MM.1S (cell line): ENCODE data around the gene ANKRD66.
"Not testable (repeated sequence)": the region's sequence is repeated elsewhere in the genome, so short reads cannot be mapped to it uniquely, and the experiment has no call there.

ENCODE experiments used
- DNase-seq: peaks from one replicate; pipeline ENCODE4 v3.0.0-alpha.2; 2015
- H2AFZ ChIP-seq: fragments of 300-600 bp; sonication (generic); 2 replicates; pipeline ENCODE4 v1.6.0; 2016; ENCODE audit warnings: antibody characterized with exemption, low read length
- H3F3A ChIP-seq: fragments of 300-600 bp; sonication (generic); 2 replicates; pipeline ENCODE4 v1.6.1; 2016; ENCODE audit warnings: mild to moderate bottlenecking, antibody characterized with exemption, low read length, moderate library complexity, mixed read lengths; ENCODE audit not compliant: insufficient read depth
- H3K27ac ChIP-seq: fragments of 300-600 bp; sonication (generic); 2 replicates; pipeline ENCODE4 v1.5.1; 2016; ENCODE audit warnings: mild to moderate bottlenecking, low read length
- H3K27me3 ChIP-seq: fragments of 300-600 bp; sonication (generic); replicated peaks from 2 replicates; pipeline ENCODE4 v1.6.0; 2016; ENCODE audit warnings: low read length; ENCODE audit not compliant: insufficient read depth
- H3K36me3 ChIP-seq: fragments of 300-600 bp; sonication (generic); replicated peaks from 2 replicates; pipeline ENCODE4 v1.6.1; 2016; ENCODE audit warnings: mild to moderate bottlenecking, low read length, mixed read lengths; ENCODE audit not compliant: insufficient read depth
- H3K4me1 ChIP-seq: fragments of 300-600 bp; sonication (generic); 2 replicates; pipeline ENCODE4 v1.6.1; 2016; ENCODE audit warnings: low read length, mixed read lengths
- H3K4me2 ChIP-seq: fragments of 300-600 bp; sonication (generic); 2 replicates; pipeline ENCODE4 v1.6.0; 2016; ENCODE audit warnings: low read depth, low read length
- H3K4me3 ChIP-seq: fragments of 300-600 bp; sonication (generic); 2 replicates; pipeline ENCODE4 v1.5.1; 2016; ENCODE audit warnings: low read length, mixed read lengths
- H3K79me2 ChIP-seq: fragments of 300-600 bp; sonication (generic); 2 replicates; pipeline ENCODE4 v1.6.1; 2016; ENCODE audit warnings: mixed run types, low read length, mixed read lengths
- H3K9ac ChIP-seq: fragments of 300-600 bp; sonication (generic); 2 replicates; pipeline ENCODE4 v1.6.1; 2016; ENCODE audit warnings: low read length, mixed read lengths
- H3K9me2 ChIP-seq: fragments of 300-600 bp; sonication (generic); replicated peaks from 2 replicates; pipeline ENCODE4 v1.6.1; 2016; ENCODE audit warnings: mild to moderate bottlenecking, low read length, mixed read lengths; ENCODE audit not compliant: insufficient read depth
- H3K9me3 ChIP-seq: fragments of 300-600 bp; sonication (generic); replicated peaks from 2 replicates; pipeline ENCODE4 v1.6.1; 2016; ENCODE audit warnings: mild to moderate bottlenecking, low read length, mixed read lengths; ENCODE audit not compliant: insufficient read depth
- H4K20me1 ChIP-seq: fragments of 300-600 bp; sonication (generic); 2 replicates; pipeline ENCODE4 v1.6.1; 2016; ENCODE audit warnings: mild to moderate bottlenecking, low read length, moderate library complexity, mixed read lengths; ENCODE audit not compliant: insufficient read depth
- CTCF ChIP-seq: fragments of 300-600 bp; sonication (generic); IDR thresholded peaks from 2 replicates; pipeline ENCODE4 v1.5.1; 2016; ENCODE audit warnings: antibody characterized with exemption, low read length, mixed read lengths
- EZH2 ChIP-seq: fragments of 300-600 bp; sonication (generic); optimal IDR thresholded peaks from 2 replicates; pipeline ENCODE3; 2017; ENCODE audit warnings: low read depth, mild to moderate bottlenecking, antibody characterized with exemption, low read length, mixed read lengths
- EZH2phosphoT487 ChIP-seq: fragments of 300-600 bp; sonication (generic); IDR thresholded peaks from 2 replicates; pipeline ENCODE4 v1.6.1; 2018; ENCODE audit warnings: antibody characterized with exemption, low read length

Gene ANKRD66

GRCh38 chr6:46758960-46759753, 12.4 kb downstream of the ANKRD66 start:
- no peaks in the 10 kb centered on the region for H3K4me1 ChIP-seq
- H3K9me2 ChIP-seq: no peaks in the 10 kb centered on the region

GRCh38 chr6:46760925-46761324, 14.2 kb downstream of the ANKRD66 start:
- no peaks in the 10 kb centered on the region for H3K9me2 ChIP-seq
- H3K9ac ChIP-seq: no peak overlapping the region
- no peak overlapping the region for H2AFZ ChIP-seq
- no peaks in the 10 kb centered on the region for H3K4me1 ChIP-seq
- no peaks in the 10 kb centered on the region for H3F3A ChIP-seq
- no peaks in the 10 kb centered on the region for H3K36me3 ChIP-seq
- no peak for TF ChIP-seq EZH2phosphoT487
- TF ChIP-seq CTCF: no peak
- TF ChIP-seq EZH2: no peak
- H3K4me3 ChIP-seq: no peak overlapping the region
- H4K20me1 ChIP-seq: no peaks in the 10 kb centered on the region
- DNase-seq: no peak
- H3K27ac ChIP-seq: no peak overlapping the region
- no peak overlapping the region for H3K4me2 ChIP-seq
- H3K27me3 ChIP-seq: no peaks in the 10 kb centered on the region
- H3K9me3 ChIP-seq: no peaks in the 10 kb centered on the region
- H3K79me2 ChIP-seq: no peaks in the 10 kb centered on the region

More at GRCh38 chr6:46758960-46759753, 12.4 kb downstream of the ANKRD66 start:
- Histone ChIP-seq H3K4me2 (no peak overlapping the region), H3K27me3 (no peaks in the 10 kb centered on the region), H4K20me1 (no peaks in the 10 kb centered on the region), H3K9ac (no peak overlapping the region), H3K79me2 (no peaks in the 10 kb centered on the region), H3K27ac (no peak overlapping the region), H3K9me3 (no peaks in the 10 kb centered on the region), H2AFZ (no peak overlapping the region), H3K4me3 (no peak overlapping the region), H3F3A (no peaks in the 10 kb centered on the region), H3K36me3 (no peaks in the 10 kb centered on the region)
- DNase-seq: no peak
- TF ChIP-seq EZH2phosphoT487 (no peak), EZH2 (no peak), CTCF (no peak)

- Histone ChIP-seq H3F3A (no peaks in the 10 kb centered on the region), H3K9ac (no peak overlapping the region), H3K9me2 (no peaks in the 10 kb centered on the region), H3K79me2 (no peaks in the 10 kb centered on the region), H3K4me3 (no peak overlapping the region), H3K9me3 (no peaks in the 10 kb centered on the region), H2AFZ (no peak overlapping the region), H3K27me3 (no peaks in the 10 kb centered on the region), H3K36me3 (no peaks in the 10 kb centered on the region), H3K4me1 (no peaks in the 10 kb centered on the region), H4K20me1 (no peaks in the 10 kb centered on the region), H3K4me2 (no peak overlapping the region), H3K27ac (no peak overlapping the region)
- TF ChIP-seq CTCF (no peak), EZH2 (no peak), EZH2phosphoT487 (no peak)
- no peak for DNase-seq
These were observed 16.7 kb downstream of the ANKRD66 start for GRCh38 chr6:46763466-46763865.

GRCh38 chr6:46764280-46764679, 17.5 kb downstream of the ANKRD66 start:
- DNase-seq, H3F3A ChIP-seq: not testable (repeated sequence)

More at GRCh38 chr6:46764280-46764679, 17.5 kb downstream of the ANKRD66 start:
- not testable (repeated sequence) for H4K20me1 ChIP-seq, H3K9ac ChIP-seq, H3K27ac ChIP-seq, H3K4me1 ChIP-seq, H3K79me2 ChIP-seq, H3K4me2 ChIP-seq, H3K9me3 ChIP-seq, H3K36me3 ChIP-seq, H3K27me3 ChIP-seq, H2AFZ ChIP-seq, H3K4me3 ChIP-seq, H3K9me2 ChIP-seq
